SK-N-SH (cell line): ENCODE data around the gene CLSTN2. TPM values are rescaled to one million over a fixed set of nuclear protein-coding genes. Genes with fewer than 3 reads are reported as not detected.

Source experiments
- CTCF ChIA-PET: fragments of 300-600, 350-600 bp; formaldehyde crosslinking; extraction: SDS; loops from one replicate; lab custom pipeline; 2021; lab: Yijun Ruan, JAX
- POLR2A ChIA-PET: fragments of 350-600 bp; sonication (Branson Sonifier 250); formaldehyde crosslinking; extraction: SDS; loops from one replicate; lab custom pipeline; 2020; ENCODE audit warnings: antibody characterized with exemption, inconsistent platforms; lab: Yijun Ruan, JAX
- DNase-seq: peaks from one replicate; pipeline ENCODE4 v3.0.0; 2012
- H2AFZ ChIP-seq: fragments of 200-600 bp; sonication (generic); 2 replicates; pipeline ENCODE4 v1.8.1; 2016; ENCODE audit warnings: antibody characterized with exemption, mild to moderate bottlenecking, low read depth
- H3F3A ChIP-seq: fragments of 200-600 bp; sonication (generic); replicated peaks from 2 replicates; pipeline ENCODE3; 2016; ENCODE audit warnings: antibody characterized with exemption, mild to moderate bottlenecking; ENCODE audit not compliant: insufficient read depth
- H3K27ac ChIP-seq, 2 experiments: fragments of 200-500 bp in 1 of 2; fragments of 200-600 bp in 1 of 2; sonication (Bioruptor generic) in 1 of 2; sonication (generic), shearing (Covaris generic) in 1 of 2; 2 replicates each; pipeline versions ENCODE4 v1.5.1 to v1.6.1; 2014 to 2016; ENCODE audit warnings: low read depth in 2 of 2, inconsistent platforms in 1 of 2, low read length in 1 of 2, mild to moderate bottlenecking in 1 of 2, mixed read lengths in 1 of 2
- H3K27me3 ChIP-seq: fragments of 200-600 bp; sonication (generic), shearing (Covaris generic); 2 replicates; pipeline ENCODE4 v1.6.1; 2016; ENCODE audit warnings: mixed run types; ENCODE audit not compliant: insufficient read depth
- H3K36me3 ChIP-seq, 2 experiments: fragments of 200-500 bp in 1 of 2; fragments of 200-600 bp in 1 of 2; sonication (Bioruptor generic) in 1 of 2; sonication (generic) in 1 of 2; replicated peaks in 1 of 2; 2 replicates each; pipeline versions ENCODE3 to v1.5.1; 2014 to 2016; ENCODE audit warnings: low read length in 1 of 2, mild to moderate bottlenecking in 1 of 2; ENCODE audit not compliant: insufficient read depth in 2 of 2, control insufficient read depth in 1 of 2
- H3K4me1 ChIP-seq, 2 experiments: fragments of 200-500 bp in 1 of 2; fragments of 200-600 bp in 1 of 2; sonication (Bioruptor generic) in 1 of 2; sonication (generic), shearing (Covaris generic) in 1 of 2; 2 replicates each; pipeline versions ENCODE4 v1.5.1 to v1.6.1; 2014 to 2016; ENCODE audit warnings: low read depth in 1 of 2, low read length in 1 of 2, mixed run types in 1 of 2; ENCODE audit not compliant: insufficient read depth in 2 of 2, control insufficient read depth in 1 of 2
- H3K4me2 ChIP-seq: fragments of 200-600 bp; sonication (generic), shearing (Covaris generic); 2 replicates; pipeline ENCODE4 v1.6.1; 2017; ENCODE audit warnings: mixed run types
- H3K4me3 ChIP-seq, 2 experiments: fragments of 200-500 bp in 1 of 2; fragments of 200-600 bp in 1 of 2; sonication (Bioruptor generic) in 1 of 2; sonication (generic), shearing (Covaris generic) in 1 of 2; 2 replicates each; pipeline versions ENCODE4 v1.5.1 to v1.8.1; 2014 to 2016; ENCODE audit warnings: low read depth in 2 of 2, inconsistent platforms in 1 of 2, low read length in 1 of 2, mild to moderate bottlenecking in 1 of 2, mixed read lengths in 1 of 2, moderate library complexity in 1 of 2
- H3K79me2 ChIP-seq: fragments of 200-600 bp; sonication (generic); 2 replicates; pipeline ENCODE4 v1.8.1; 2017; ENCODE audit warnings: mild to moderate bottlenecking; ENCODE audit not compliant: insufficient read depth
- H3K9ac ChIP-seq: fragments of 200-600 bp; sonication (generic); 2 replicates; pipeline ENCODE4 v1.6.1; 2017; ENCODE audit warnings: mixed run types
- H3K9me2 ChIP-seq: fragments of 200-600 bp; sonication (generic); 2 replicates; pipeline ENCODE4 v1.6.1; 2017; ENCODE audit warnings: mixed run types
- H3K9me3 ChIP-seq: fragments of 200-600 bp; sonication (generic); 2 replicates; pipeline ENCODE4 v1.6.1; 2017; ENCODE audit warnings: mixed run types, mild to moderate bottlenecking, moderate library complexity
- H4K20me1 ChIP-seq: fragments of 200-600 bp; sonication (generic); 2 replicates; pipeline ENCODE4 v1.6.1; 2017; ENCODE audit warnings: mild to moderate bottlenecking, mixed run types; ENCODE audit not compliant: insufficient read depth
- CHD2 ChIP-seq: fragments of 150-350 bp; IDR thresholded peaks from 2 replicates; pipeline ENCODE4 v1.6.1; 2018; ENCODE audit warnings: low read length; ENCODE audit not compliant: partially characterized antibody
- EP300 ChIP-seq, 2 experiments: IDR thresholded peaks; 2 replicates each; pipeline versions ENCODE4 v1.4.0 to v1.6.1; 2012; ENCODE audit warnings: borderline replicate concordance in 1 of 2, low read depth in 1 of 2, low read length in 1 of 2
- EZH2phosphoT487 ChIP-seq: fragments of 200-600 bp; sonication (generic); IDR thresholded peaks from 2 replicates; pipeline ENCODE4 v1.6.1; 2017; ENCODE audit warnings: low read depth, mixed run types, mild to moderate bottlenecking, antibody characterized with exemption, moderate library complexity, borderline replicate concordance
- FOSL2 ChIP-seq: IDR thresholded peaks from 2 replicates; pipeline ENCODE4 v1.4.0; 2012; ENCODE audit warnings: low read depth, mild to moderate bottlenecking, moderate library complexity, borderline replicate concordance
- FOXM1 ChIP-seq: IDR thresholded peaks from 2 replicates; pipeline ENCODE4 v1.4.0; 2012; ENCODE audit warnings: low read depth, mild to moderate bottlenecking
- GATA2 ChIP-seq: sonication (generic); formaldehyde crosslinking; IDR thresholded peaks from 2 replicates; pipeline ENCODE4 v1.5.0; 2020; ENCODE audit warnings: mild to moderate bottlenecking, missing genetic modification reagents
- MAX ChIP-seq: IDR thresholded peaks from 2 replicates; pipeline ENCODE4 v1.4.0; 2012; ENCODE audit warnings: low read depth
- MEF2A ChIP-seq: IDR thresholded peaks from 2 replicates; pipeline ENCODE4 v1.4.0; 2012; ENCODE audit warnings: low read depth, borderline replicate concordance
- MXI1 ChIP-seq: IDR thresholded peaks from 2 replicates; pipeline ENCODE4 v1.6.1; 2012; ENCODE audit warnings: mild to moderate bottlenecking, low read depth, low read length, improper control_type of control experiment
- NFIC ChIP-seq: IDR thresholded peaks from 2 replicates; pipeline ENCODE4 v1.4.0; 2012; ENCODE audit warnings: borderline replicate concordance
- PBX3 ChIP-seq: IDR thresholded peaks from 2 replicates; pipeline ENCODE4; 2012
- RAD21 ChIP-seq: IDR thresholded peaks from 2 replicates; pipeline ENCODE4 v1.6.1; 2012; ENCODE audit warnings: mild to moderate bottlenecking, low read length
- RFX5 ChIP-seq: IDR thresholded peaks from 2 replicates; pipeline ENCODE4 v1.6.1; 2012; ENCODE audit warnings: mild to moderate bottlenecking, improper control_type of control experiment, low read length
- RXRA ChIP-seq: IDR thresholded peaks from 2 replicates; pipeline ENCODE4 v1.4.0; 2012; ENCODE audit warnings: low read depth, mild to moderate bottlenecking, borderline replicate concordance
- SIN3A ChIP-seq: IDR thresholded peaks from 2 replicates; pipeline ENCODE4 v1.6.1; 2012; ENCODE audit warnings: low read depth, mild to moderate bottlenecking, low read length, moderate library complexity, borderline replicate concordance
- SMC3 ChIP-seq: IDR thresholded peaks from 2 replicates; pipeline ENCODE4 v1.6.1; 2012; ENCODE audit warnings: low read depth, low read length, improper control_type of control experiment
- TEAD4 ChIP-seq: IDR thresholded peaks from 2 replicates; pipeline ENCODE4 v1.4.0; 2012; ENCODE audit warnings: mild to moderate bottlenecking, borderline replicate concordance; ENCODE audit not compliant: insufficient read depth
- USF1 ChIP-seq: IDR thresholded peaks from 2 replicates; pipeline ENCODE4 v1.4.0; 2012; ENCODE audit warnings: low read depth, borderline replicate concordance
- YY1 ChIP-seq: IDR thresholded peaks from 2 replicates; pipeline ENCODE4 v1.4.0; 2012; ENCODE audit warnings: low read depth, mild to moderate bottlenecking
- WGBS: methylation state at CpG from one replicate; pipeline ENCODE4 v1.1.6; 2017; ENCODE audit warnings: low lambda C conversion rate; 5-methylcytosine and 5-hydroxymethylcytosine counted together
- polyA plus RNA-seq, 3 experiments: library from polyadenylated mRNA; depleted of rRNA; stranded (reverse); fragments of >200 nt; gene quantifications; 2 replicates each; pipeline ENCODE4 v1.2.3, GENCODE V29; 2012

CLSTN2 gene
- polyA plus RNA-seq, 1 of the 3 experiments (the other 2 are of a cell fraction): 0.02 TPM

- H4K20me1 ChIP-seq: no peaks in the 10 kb centered on the region
- ChIA-PET CTCF (interaction anchor here (0.9 to 1.2 kb wide), 2 partner anchors 564 to 567 kb away, joined by 3 read pairs; partner anchors contain the start of gene CLSTN2), POLR2A (no interaction called here)
- H3K4me3 ChIP-seq: no peak overlapping the region
- H3K4me1 ChIP-seq: peaks cover 0 to 6% of the 10 kb centered on the region in 2 experiments; a peak in 2 of 4 replicates
- no peak for DNase-seq
- no peaks in the 10 kb centered on the region for H3K36me3 ChIP-seq
- no peak overlapping the region for H3K9ac ChIP-seq
- no peaks in the 10 kb centered on the region for H3K9me2 ChIP-seq
- no peak overlapping the region for H3K4me2 ChIP-seq
- H3K79me2 ChIP-seq: no peaks in the 10 kb centered on the region
- no peaks in the 10 kb centered on the region for H3K9me3 ChIP-seq
- no peak overlapping the region for H3K27ac ChIP-seq
- no peaks in the 10 kb centered on the region for H3F3A ChIP-seq
- TF ChIP-seq SIN3A: no peak
- no peak for TF ChIP-seq FOXM1
- no peak overlapping the region for H2AFZ ChIP-seq
- no peaks in the 10 kb centered on the region for H3K27me3 ChIP-seq
Observed at GRCh38 chr3:140501770-140502364, 566.9 kb downstream of the CLSTN2 start.

- DNase-seq: peak; percentile 41
- H3F3A ChIP-seq: no peaks in the 10 kb centered on the region
- no peaks in the 10 kb centered on the region for H3K9me2 ChIP-seq
- H2AFZ ChIP-seq: no peak overlapping the region
- no peaks in the 10 kb centered on the region for H3K9me3 ChIP-seq
- H3K27ac ChIP-seq: no peak overlapping the region
- no peaks in the 10 kb centered on the region for H3K79me2 ChIP-seq
- no peak overlapping the region for H3K9ac ChIP-seq
- peaks cover 0 to 6% of the 10 kb centered on the region in 2 experiments; a peak in 2 of 4 replicates for H3K4me1 ChIP-seq
- WGBS: 16% methylated on average over 3 of the region's 3 CpGs
- TF ChIP-seq MXI1: peak; percentile 59
- TF ChIP-seq FOXM1: no peak
- TF ChIP-seq GATA2 (CRISPR knock-in tag): 0 out of 2 replicates have a peak, but pooled peaks have one; percentile 7
- TF ChIP-seq FOSL2: no peak
- TF ChIP-seq RFX5: no peak
- ChIA-PET POLR2A (no interaction called here), CTCF (interaction anchor here (1.8 kb wide), 1 partner anchor 10 kb away, joined by 4 read pairs; no protein-coding TSS in a partner anchor)
- no peak overlapping the region for H3K4me3 ChIP-seq
- no peaks in the 10 kb centered on the region for H4K20me1 ChIP-seq
- H3K27me3 ChIP-seq: no peaks in the 10 kb centered on the region
- H3K4me2 ChIP-seq: no peak overlapping the region
- no peaks in the 10 kb centered on the region for H3K36me3 ChIP-seq
Observed at GRCh38 chr3:140505213-140505612, 570.2 kb downstream of the CLSTN2 start.

- WGBS: 14% methylated on average over 4 of the region's 4 CpGs
- POLR2A ChIA-PET: no interaction called here
- TF ChIP-seq MAX: no peak
- TF ChIP-seq PBX3: no peak
- TF ChIP-seq RXRA: no peak
- no peak for TF ChIP-seq EP300 (IDR thresholded peaks at IDR 0.05; ENCODE audit: borderline replicate concordance in 1 of 2, low read depth in 1 of 2, low read length in 1 of 2)
- TF ChIP-seq NFIC: no peak
- TF ChIP-seq RFX5: no peak
- TF ChIP-seq EZH2phosphoT487: no peak
- no peak for TF ChIP-seq USF1
- no peak for TF ChIP-seq MXI1
- TF ChIP-seq FOXM1: no peak
- no peak for TF ChIP-seq RAD21
- TF ChIP-seq TEAD4: no peak
- no peak for TF ChIP-seq CHD2
- no peak for TF ChIP-seq SMC3
- no peak for TF ChIP-seq MEF2A
- no peak for TF ChIP-seq YY1
Observed at GRCh38 chr3:140505876-140506275, 570.9 kb downstream of the CLSTN2 start.

More at GRCh38 chr3:140505876-140506275, 570.9 kb downstream of the CLSTN2 start:
- CTCF ChIA-PET: interaction anchor here (1.3 to 1.8 kb wide), 2 partner anchors 10 to 13 kb away, joined by 3 to 4 read pairs; no protein-coding TSS in a partner anchor
- H3K4me2 ChIP-seq: no peak overlapping the region
- H2AFZ ChIP-seq: no peak overlapping the region
- H3K27me3 ChIP-seq: no peaks in the 10 kb centered on the region
- H3F3A ChIP-seq: no peaks in the 10 kb centered on the region
- peaks cover 0 to 6% of the 10 kb centered on the region in 2 experiments; a peak in 2 of 4 replicates for H3K4me1 ChIP-seq
- no peaks in the 10 kb centered on the region for H3K36me3 ChIP-seq
- H4K20me1 ChIP-seq: no peaks in the 10 kb centered on the region
- no peak for DNase-seq
- H3K4me3 ChIP-seq: no peak overlapping the region
- H3K9ac ChIP-seq: no peak overlapping the region
- no peaks in the 10 kb centered on the region for H3K9me2 ChIP-seq
- H3K27ac ChIP-seq: no peak overlapping the region
- H3K9me3 ChIP-seq: no peaks in the 10 kb centered on the region
- H3K79me2 ChIP-seq: no peaks in the 10 kb centered on the region
